SK-N-SH (cell line): ENCODE measurements around the gene INSRR. TPM values are rescaled to one million over a fixed set of nuclear protein-coding genes. Genes with fewer than 3 reads are reported as not detected.

Source experiments
- CTCF ChIA-PET: fragments of 300-600, 350-600 bp; formaldehyde crosslinking; extraction: SDS; loops from one replicate; lab custom pipeline; 2021; lab: Yijun Ruan, JAX
- POLR2A ChIA-PET: fragments of 350-600 bp; sonication (Branson Sonifier 250); formaldehyde crosslinking; extraction: SDS; loops from one replicate; lab custom pipeline; 2020; ENCODE audit warnings: antibody characterized with exemption, inconsistent platforms; lab: Yijun Ruan, JAX
- DNase-seq: peaks from one replicate; pipeline ENCODE4 v3.0.0; 2012
- H2AFZ ChIP-seq: fragments of 200-600 bp; sonication (generic); 2 replicates; pipeline ENCODE4 v1.8.1; 2016; ENCODE audit warnings: antibody characterized with exemption, mild to moderate bottlenecking, low read depth
- H3F3A ChIP-seq: fragments of 200-600 bp; sonication (generic); replicated peaks from 2 replicates; pipeline ENCODE3; 2016; ENCODE audit warnings: antibody characterized with exemption, mild to moderate bottlenecking; ENCODE audit not compliant: insufficient read depth
- H3K27ac ChIP-seq, 2 experiments: fragments of 200-500 bp in 1 of 2; fragments of 200-600 bp in 1 of 2; sonication (Bioruptor generic) in 1 of 2; sonication (generic), shearing (Covaris generic) in 1 of 2; 2 replicates each; pipeline versions ENCODE4 v1.5.1 to v1.6.1; 2014 to 2016; ENCODE audit warnings: low read depth in 2 of 2, inconsistent platforms in 1 of 2, low read length in 1 of 2, mild to moderate bottlenecking in 1 of 2, mixed read lengths in 1 of 2
- H3K27me3 ChIP-seq: fragments of 200-600 bp; sonication (generic), shearing (Covaris generic); 2 replicates; pipeline ENCODE4 v1.6.1; 2016; ENCODE audit warnings: mixed run types; ENCODE audit not compliant: insufficient read depth
- H3K36me3 ChIP-seq, 2 experiments: fragments of 200-500 bp in 1 of 2; fragments of 200-600 bp in 1 of 2; sonication (Bioruptor generic) in 1 of 2; sonication (generic) in 1 of 2; replicated peaks in 1 of 2; 2 replicates each; pipeline versions ENCODE3 to v1.5.1; 2014 to 2016; ENCODE audit warnings: low read length in 1 of 2, mild to moderate bottlenecking in 1 of 2; ENCODE audit not compliant: insufficient read depth in 2 of 2, control insufficient read depth in 1 of 2
- H3K4me1 ChIP-seq, 2 experiments: fragments of 200-500 bp in 1 of 2; fragments of 200-600 bp in 1 of 2; sonication (Bioruptor generic) in 1 of 2; sonication (generic), shearing (Covaris generic) in 1 of 2; 2 replicates each; pipeline versions ENCODE4 v1.5.1 to v1.6.1; 2014 to 2016; ENCODE audit warnings: low read depth in 1 of 2, low read length in 1 of 2, mixed run types in 1 of 2; ENCODE audit not compliant: insufficient read depth in 2 of 2, control insufficient read depth in 1 of 2
- H3K4me2 ChIP-seq: fragments of 200-600 bp; sonication (generic), shearing (Covaris generic); 2 replicates; pipeline ENCODE4 v1.6.1; 2017; ENCODE audit warnings: mixed run types
- H3K4me3 ChIP-seq, 2 experiments: fragments of 200-500 bp in 1 of 2; fragments of 200-600 bp in 1 of 2; sonication (Bioruptor generic) in 1 of 2; sonication (generic), shearing (Covaris generic) in 1 of 2; 2 replicates each; pipeline versions ENCODE4 v1.5.1 to v1.8.1; 2014 to 2016; ENCODE audit warnings: low read depth in 2 of 2, inconsistent platforms in 1 of 2, low read length in 1 of 2, mild to moderate bottlenecking in 1 of 2, mixed read lengths in 1 of 2, moderate library complexity in 1 of 2
- H3K79me2 ChIP-seq: fragments of 200-600 bp; sonication (generic); 2 replicates; pipeline ENCODE4 v1.8.1; 2017; ENCODE audit warnings: mild to moderate bottlenecking; ENCODE audit not compliant: insufficient read depth
- H3K9ac ChIP-seq: fragments of 200-600 bp; sonication (generic); 2 replicates; pipeline ENCODE4 v1.6.1; 2017; ENCODE audit warnings: mixed run types
- H3K9me2 ChIP-seq: fragments of 200-600 bp; sonication (generic); 2 replicates; pipeline ENCODE4 v1.6.1; 2017; ENCODE audit warnings: mixed run types
- H3K9me3 ChIP-seq: fragments of 200-600 bp; sonication (generic); 2 replicates; pipeline ENCODE4 v1.6.1; 2017; ENCODE audit warnings: mixed run types, mild to moderate bottlenecking, moderate library complexity
- H4K20me1 ChIP-seq: fragments of 200-600 bp; sonication (generic); 2 replicates; pipeline ENCODE4 v1.6.1; 2017; ENCODE audit warnings: mild to moderate bottlenecking, mixed run types; ENCODE audit not compliant: insufficient read depth
- CHD2 ChIP-seq: fragments of 150-350 bp; IDR thresholded peaks from 2 replicates; pipeline ENCODE4 v1.6.1; 2018; ENCODE audit warnings: low read length; ENCODE audit not compliant: partially characterized antibody
- ELF1 ChIP-seq: IDR thresholded peaks from 2 replicates; pipeline ENCODE4 v1.4.0; 2012
- FOXM1 ChIP-seq: IDR thresholded peaks from 2 replicates; pipeline ENCODE4 v1.4.0; 2012; ENCODE audit warnings: low read depth, mild to moderate bottlenecking
- NFIC ChIP-seq: IDR thresholded peaks from 2 replicates; pipeline ENCODE4 v1.4.0; 2012; ENCODE audit warnings: borderline replicate concordance
- POLR2AphosphoS5 ChIP-seq: IDR thresholded peaks from 2 replicates; pipeline ENCODE4 v1.6.1; 2012; ENCODE audit warnings: low read depth, low read length
- RCOR1 ChIP-seq: fragments of 150-350 bp; IDR thresholded peaks from 2 replicates; pipeline ENCODE4 v1.6.1; 2017; ENCODE audit warnings: antibody characterized with exemption, low read length
- RFX5 ChIP-seq: IDR thresholded peaks from 2 replicates; pipeline ENCODE4 v1.6.1; 2012; ENCODE audit warnings: mild to moderate bottlenecking, improper control_type of control experiment, low read length
- SIN3A ChIP-seq: IDR thresholded peaks from 2 replicates; pipeline ENCODE4 v1.6.1; 2012; ENCODE audit warnings: low read depth, mild to moderate bottlenecking, low read length, moderate library complexity, borderline replicate concordance
- TAF1 ChIP-seq: IDR thresholded peaks from 2 replicates; pipeline ENCODE4 v1.6.1; 2012; ENCODE audit warnings: low read depth, mild to moderate bottlenecking, low read length, moderate library complexity, borderline replicate concordance
- WGBS: methylation state at CpG from one replicate; pipeline ENCODE4 v1.1.6; 2017; ENCODE audit warnings: low lambda C conversion rate; 5-methylcytosine and 5-hydroxymethylcytosine counted together
- polyA plus RNA-seq, 3 experiments: library from polyadenylated mRNA; depleted of rRNA; stranded (reverse); fragments of >200 nt; gene quantifications; 2 replicates each; pipeline ENCODE4 v1.2.3, GENCODE V29; 2012
- TF ChIP-seq, protein P1 (sequence below): IDR thresholded peaks from 2 replicates; pipeline ENCODE4 v1.6.1; 2012; ENCODE audit warnings: mild to moderate bottlenecking, low read depth, low read length, moderate library complexity
- TF ChIP-seq, protein P2 (sequence below): IDR thresholded peaks from 2 replicates; pipeline ENCODE4 v1.4.0; 2012; ENCODE audit warnings: low read depth, borderline replicate concordance

INSRR gene
- polyA plus RNA-seq, 1 of the 3 experiments (the other 2 are of a cell fraction), result 0.20 TPM

DNA sequence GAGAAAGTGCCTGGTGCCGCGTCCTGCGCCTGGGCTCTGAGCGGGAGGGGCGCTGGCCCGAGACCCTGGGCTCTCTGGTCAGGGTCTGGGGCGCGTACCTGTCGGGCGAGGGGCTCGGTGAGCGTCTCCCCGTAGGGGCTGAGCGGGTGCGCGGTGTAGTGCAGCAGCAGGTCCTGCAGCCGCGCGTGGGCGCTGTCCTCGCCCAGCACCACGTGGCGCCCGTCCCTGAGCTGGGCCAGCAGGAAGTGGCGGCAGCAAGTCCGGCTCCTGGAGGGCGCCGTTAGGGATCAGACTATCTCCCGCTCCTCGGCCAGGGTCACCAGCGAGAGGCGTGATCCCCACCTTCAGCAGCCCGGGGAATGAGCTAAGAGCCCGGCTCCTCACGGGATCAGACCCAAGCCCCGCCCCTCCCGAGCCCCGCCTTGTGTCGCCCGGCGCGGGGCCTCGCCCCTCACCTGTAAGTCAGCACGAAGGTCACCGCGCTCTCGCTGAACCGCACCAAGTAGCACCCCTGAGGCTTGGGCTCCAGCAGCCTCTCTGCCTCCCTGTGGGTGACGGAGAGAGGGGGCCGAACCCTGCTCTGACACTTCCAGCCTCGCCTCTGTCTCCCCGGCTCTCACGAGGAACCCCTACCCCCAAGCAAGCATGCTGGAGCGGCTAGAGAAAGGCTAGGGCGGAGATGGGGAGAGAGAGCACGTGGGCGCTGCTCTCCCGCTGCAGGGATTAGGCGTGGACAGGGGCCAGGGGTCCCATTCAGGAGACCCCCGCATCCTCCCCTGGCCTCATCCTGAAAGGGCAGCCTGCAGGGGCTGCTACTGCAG, 45.0 kb downstream of the INSRR start:
- no peak overlapping the region for H3K4me2 ChIP-seq
- no peaks in the 10 kb centered on the region for H3K9me2 ChIP-seq
- H4K20me1 ChIP-seq, result no peaks in the 10 kb centered on the region
- H3F3A ChIP-seq, result no peaks in the 10 kb centered on the region
- no peaks in the 10 kb centered on the region for H3K9me3 ChIP-seq
- TF ChIP-seq, protein P1, sequence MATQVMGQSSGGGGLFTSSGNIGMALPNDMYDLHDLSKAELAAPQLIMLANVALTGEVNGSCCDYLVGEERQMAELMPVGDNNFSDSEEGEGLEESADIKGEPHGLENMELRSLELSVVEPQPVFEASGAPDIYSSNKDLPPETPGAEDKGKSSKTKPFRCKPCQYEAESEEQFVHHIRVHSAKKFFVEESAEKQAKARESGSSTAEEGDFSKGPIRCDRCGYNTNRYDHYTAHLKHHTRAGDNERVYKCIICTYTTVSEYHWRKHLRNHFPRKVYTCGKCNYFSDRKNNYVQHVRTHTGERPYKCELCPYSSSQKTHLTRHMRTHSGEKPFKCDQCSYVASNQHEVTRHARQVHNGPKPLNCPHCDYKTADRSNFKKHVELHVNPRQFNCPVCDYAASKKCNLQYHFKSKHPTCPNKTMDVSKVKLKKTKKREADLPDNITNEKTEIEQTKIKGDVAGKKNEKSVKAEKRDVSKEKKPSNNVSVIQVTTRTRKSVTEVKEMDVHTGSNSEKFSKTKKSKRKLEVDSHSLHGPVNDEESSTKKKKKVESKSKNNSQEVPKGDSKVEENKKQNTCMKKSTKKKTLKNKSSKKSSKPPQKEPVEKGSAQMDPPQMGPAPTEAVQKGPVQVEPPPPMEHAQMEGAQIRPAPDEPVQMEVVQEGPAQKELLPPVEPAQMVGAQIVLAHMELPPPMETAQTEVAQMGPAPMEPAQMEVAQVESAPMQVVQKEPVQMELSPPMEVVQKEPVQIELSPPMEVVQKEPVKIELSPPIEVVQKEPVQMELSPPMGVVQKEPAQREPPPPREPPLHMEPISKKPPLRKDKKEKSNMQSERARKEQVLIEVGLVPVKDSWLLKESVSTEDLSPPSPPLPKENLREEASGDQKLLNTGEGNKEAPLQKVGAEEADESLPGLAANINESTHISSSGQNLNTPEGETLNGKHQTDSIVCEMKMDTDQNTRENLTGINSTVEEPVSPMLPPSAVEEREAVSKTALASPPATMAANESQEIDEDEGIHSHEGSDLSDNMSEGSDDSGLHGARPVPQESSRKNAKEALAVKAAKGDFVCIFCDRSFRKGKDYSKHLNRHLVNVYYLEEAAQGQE, result no peak
- TF ChIP-seq ELF1 (no peak), FOXM1 (no peak), NFIC (no peak), POLR2AphosphoS5 (no peak), TAF1 (no peak), RFX5 (no peak), RCOR1 (no peak), CHD2 (no peak), SIN3A (no peak)
- TF ChIP-seq, protein P2, sequence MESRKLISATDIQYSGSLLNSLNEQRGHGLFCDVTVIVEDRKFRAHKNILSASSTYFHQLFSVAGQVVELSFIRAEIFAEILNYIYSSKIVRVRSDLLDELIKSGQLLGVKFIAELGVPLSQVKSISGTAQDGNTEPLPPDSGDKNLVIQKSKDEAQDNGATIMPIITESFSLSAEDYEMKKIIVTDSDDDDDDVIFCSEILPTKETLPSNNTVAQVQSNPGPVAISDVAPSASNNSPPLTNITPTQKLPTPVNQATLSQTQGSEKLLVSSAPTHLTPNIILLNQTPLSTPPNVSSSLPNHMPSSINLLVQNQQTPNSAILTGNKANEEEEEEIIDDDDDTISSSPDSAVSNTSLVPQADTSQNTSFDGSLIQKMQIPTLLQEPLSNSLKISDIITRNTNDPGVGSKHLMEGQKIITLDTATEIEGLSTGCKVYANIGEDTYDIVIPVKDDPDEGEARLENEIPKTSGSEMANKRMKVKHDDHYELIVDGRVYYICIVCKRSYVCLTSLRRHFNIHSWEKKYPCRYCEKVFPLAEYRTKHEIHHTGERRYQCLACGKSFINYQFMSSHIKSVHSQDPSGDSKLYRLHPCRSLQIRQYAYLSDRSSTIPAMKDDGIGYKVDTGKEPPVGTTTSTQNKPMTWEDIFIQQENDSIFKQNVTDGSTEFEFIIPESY, result no peak
- no peak overlapping the region for H3K4me3 ChIP-seq
- no peak overlapping the region for H3K27ac ChIP-seq
- H3K27me3 ChIP-seq, result no peaks in the 10 kb centered on the region
- no peak overlapping the region; the same call in 1 of the 2 replicates for H2AFZ ChIP-seq
- no peak overlapping the region for H3K9ac ChIP-seq
- H3K79me2 ChIP-seq, result no peaks in the 10 kb centered on the region
- H3K4me1 ChIP-seq, result peaks cover 15 to 26% of the 10 kb centered on the region in 2 experiments
- CTCF ChIA-PET, result interaction anchor here (1.1 to 5.5 kb wide), 4 partner anchors 12 to 88 kb away, joined by 3 to 27 read pairs (median 12); partner anchors contain the start of gene NTRK1
- no peaks in the 10 kb centered on the region for H3K36me3 ChIP-seq
- 76% methylated on average over 43 of the region's 60 CpGs for WGBS
- POLR2A ChIA-PET, result no interaction called here
- DNase-seq, result no peak
